Liver (tissue), 3 donors: ENCODE data around the gene GALE.

Experiments used
- ATF3 ChIP-seq: IDR thresholded peaks from 2 replicates; pipeline ENCODE4 v1.6.1; 2016; ENCODE audit warnings: antibody characterized with exemption
- CTCF ChIP-seq: fragments of 150-350 bp; IDR thresholded peaks from 2 replicates; pipeline ENCODE4 v1.5.1; 2017; ENCODE audit warnings: improper control_type of control experiment, low read depth, low read length; ENCODE audit not compliant: missing input control
- FOXA1 ChIP-seq: IDR thresholded peaks from 2 replicates; pipeline ENCODE4 v1.6.1; 2016; ENCODE audit warnings: antibody characterized with exemption
- FOXA2 ChIP-seq: IDR thresholded peaks from 2 replicates; pipeline ENCODE4 v1.6.1; 2016; ENCODE audit warnings: antibody characterized with exemption
- GABPA ChIP-seq, 2 donors: IDR thresholded peaks in 1 of 2; conservative IDR thresholded peaks in 1 of 2; 2 replicates each; pipeline ENCODE4 v1.6.1; 2016; ENCODE audit warnings: antibody characterized with exemption in 2 of 2, mild to moderate bottlenecking in 1 of 2, moderate library complexity in 1 of 2
- MAX ChIP-seq: IDR thresholded peaks from 2 replicates; pipeline ENCODE4 v1.6.1; 2016; ENCODE audit warnings: antibody characterized with exemption
- RAD21 ChIP-seq, 2 donors: IDR thresholded peaks; 2 replicates each; pipeline ENCODE4 v1.6.1; 2016; ENCODE audit warnings: antibody characterized with exemption in 2 of 2, mild to moderate bottlenecking in 2 of 2
- REST ChIP-seq: IDR thresholded peaks from 2 replicates; pipeline ENCODE4 v1.6.1; 2016; ENCODE audit warnings: antibody characterized with exemption, mild to moderate bottlenecking
- RXRA ChIP-seq, 2 donors: IDR thresholded peaks; 2 replicates each; pipeline ENCODE4 v1.6.1; 2017 to 2018; ENCODE audit warnings: antibody characterized with exemption in 2 of 2, mild to moderate bottlenecking in 1 of 2
- SP1 ChIP-seq: IDR thresholded peaks from 2 replicates; pipeline ENCODE4 v1.6.1; 2018; ENCODE audit warnings: antibody characterized with exemption, mild to moderate bottlenecking
- TAF1 ChIP-seq: conservative IDR thresholded peaks from 2 replicates; pipeline ENCODE4 v1.6.1; 2016; ENCODE audit warnings: antibody characterized with exemption, mild to moderate bottlenecking
- YY1 ChIP-seq: IDR thresholded peaks from 2 replicates; pipeline ENCODE4 v1.6.1; 2016; ENCODE audit warnings: antibody characterized with exemption, mild to moderate bottlenecking
- ZBTB33 ChIP-seq: IDR thresholded peaks from 2 replicates; pipeline ENCODE4 v1.6.1; 2016; ENCODE audit warnings: antibody characterized with exemption
- donor health status: healthy.
- donor health status: healthy.

- TF ChIP-seq FOXA1: no peak
- TF ChIP-seq CTCF: no peak
- no peak for TF ChIP-seq REST
- no peak for TF ChIP-seq GABPA (IDR thresholded peaks at IDR 0.05 in 1 of 2, conservative IDR thresholded peaks at IDR 0.05 in 1 of 2)
- no peak for TF ChIP-seq FOXA2
- TF ChIP-seq YY1: no peak
- TF ChIP-seq RXRA (IDR thresholded peaks at IDR 0.05): no peak
- TF ChIP-seq RAD21 (IDR thresholded peaks at IDR 0.05): no peak
- no peak for TF ChIP-seq ATF3
- TF ChIP-seq ZBTB33: no peak
- TF ChIP-seq MAX: no peak
- TF ChIP-seq SP1: no peak
- TF ChIP-seq TAF1: no peak
Observed at GRCh38 chr1:23814016-23814415, 13.5 kb upstream of the GALE start.
